Caki2 (cell line): ENCODE data around the gene RGMA. TPM values are rescaled to one million over a fixed set of nuclear protein-coding genes. Genes with fewer than 3 reads are reported as not detected.
"Not testable (repeated sequence)": the region's sequence is repeated elsewhere in the genome, so short reads cannot be mapped to it uniquely, and the experiment has no call there.

ENCODE experiments used
- DNase-seq: peaks from one replicate; pipeline ENCODE4 v3.0.0-alpha.2; 2015; ENCODE audit warnings: low read depth
- in situ Hi-C: cut with HindIII; loops from 2 replicates; pipeline ENCODE4 v1.10.0; 2016; ENCODE audit warnings: low sequenced_read_pairs, low pct_unique_long_range_greater_than_20kb, mixed read lengths
- total RNA-seq: library from RNA; depleted of rRNA; stranded (reverse); fragments of >200 nt; shearing (Covaris generic); gene quantifications from 2 replicates; pipeline ENCODE4 v1.2.3, GENCODE V29; 2014; ENCODE audit warnings: low replicate concordance

Gene RGMA
- total RNA-seq, 1 experiment from 2014 or later: 0.03 TPM

DNA sequence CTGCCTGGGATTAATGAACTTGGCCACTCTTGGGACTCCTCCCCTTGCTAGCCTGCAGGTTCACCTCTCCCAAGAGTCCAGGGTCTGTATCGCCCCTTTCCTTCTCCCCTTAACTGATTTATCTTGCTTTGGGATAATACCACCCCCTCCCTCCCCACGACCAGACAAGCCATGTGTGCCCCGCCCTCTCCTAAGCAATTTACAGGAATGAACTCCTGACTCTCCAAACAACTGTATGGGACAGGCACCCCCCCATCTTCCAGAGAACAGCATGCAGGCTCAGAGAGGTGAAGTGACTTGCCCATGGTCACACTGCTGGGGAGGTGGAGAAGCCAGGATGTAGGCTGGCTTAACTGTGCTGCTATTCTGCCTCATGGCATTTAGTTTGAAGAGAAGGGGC is 46.8 kb downstream of the RGMA start:
- in situ Hi-C loops: no loop called here
- no peak for DNase-seq

DNA sequence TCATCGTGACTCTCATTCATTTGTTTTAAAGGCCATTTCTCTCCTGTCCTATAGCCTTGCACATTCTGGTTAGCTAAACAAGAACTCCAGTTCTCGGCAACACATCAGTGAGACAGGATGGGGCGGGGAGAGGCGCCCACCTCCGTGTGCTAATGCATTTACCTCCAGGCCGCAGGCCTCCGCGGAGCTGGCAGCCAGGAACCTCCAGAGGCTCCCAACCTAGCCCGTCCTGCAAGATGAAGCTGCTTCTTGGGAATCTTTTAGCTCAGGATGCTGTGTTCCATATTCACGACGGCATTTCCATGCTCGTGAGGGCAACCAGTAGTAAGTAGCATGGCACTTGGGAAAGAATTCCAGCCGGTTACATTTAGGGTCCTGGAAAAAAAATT is 47.9 kb downstream of the RGMA start:
- in situ Hi-C loops: no loop called here
- no peak for DNase-seq

DNA sequence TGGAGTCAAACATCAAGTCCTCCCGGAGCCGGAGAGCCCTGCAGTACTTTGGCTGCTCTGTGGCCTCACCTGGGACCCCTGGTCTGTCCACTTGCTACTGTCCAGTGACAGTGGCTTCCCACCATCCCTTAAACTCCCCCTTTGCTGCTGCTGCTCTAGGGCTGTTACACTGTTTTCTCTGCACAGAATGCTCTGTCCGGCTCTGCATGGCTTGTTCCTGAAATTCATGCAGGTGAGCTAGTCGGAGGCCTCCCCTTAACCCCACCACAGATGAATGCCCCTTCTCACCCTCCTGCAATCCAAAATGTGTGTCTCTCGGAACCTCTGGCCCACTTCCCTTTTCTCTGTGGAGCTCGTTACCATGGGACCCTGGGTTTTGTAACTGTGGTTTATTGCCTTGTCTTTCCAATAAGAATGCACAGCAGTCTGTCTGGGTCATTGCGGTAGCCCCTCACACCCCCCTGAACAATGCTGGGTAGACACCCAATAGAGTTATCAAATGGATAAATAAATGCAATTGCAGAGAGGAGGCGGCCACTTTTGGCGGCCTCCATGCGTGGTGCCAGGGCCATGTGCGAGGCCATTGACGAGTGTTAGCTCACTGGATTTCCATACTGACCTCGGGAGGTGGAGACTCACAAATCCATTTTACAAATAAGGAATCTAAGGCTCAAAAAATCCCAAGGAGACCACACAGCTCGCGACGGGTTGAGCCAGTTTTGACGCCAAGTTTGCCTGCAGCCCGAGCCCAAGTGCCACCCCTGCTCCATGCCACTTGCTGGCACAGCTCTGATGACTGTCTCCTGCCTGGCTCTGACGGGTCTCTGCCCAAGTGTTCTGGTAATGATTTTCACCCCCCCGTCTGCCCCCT is 48.5 kb downstream of the RGMA start:
- in situ Hi-C loops: no loop called here

DNA sequence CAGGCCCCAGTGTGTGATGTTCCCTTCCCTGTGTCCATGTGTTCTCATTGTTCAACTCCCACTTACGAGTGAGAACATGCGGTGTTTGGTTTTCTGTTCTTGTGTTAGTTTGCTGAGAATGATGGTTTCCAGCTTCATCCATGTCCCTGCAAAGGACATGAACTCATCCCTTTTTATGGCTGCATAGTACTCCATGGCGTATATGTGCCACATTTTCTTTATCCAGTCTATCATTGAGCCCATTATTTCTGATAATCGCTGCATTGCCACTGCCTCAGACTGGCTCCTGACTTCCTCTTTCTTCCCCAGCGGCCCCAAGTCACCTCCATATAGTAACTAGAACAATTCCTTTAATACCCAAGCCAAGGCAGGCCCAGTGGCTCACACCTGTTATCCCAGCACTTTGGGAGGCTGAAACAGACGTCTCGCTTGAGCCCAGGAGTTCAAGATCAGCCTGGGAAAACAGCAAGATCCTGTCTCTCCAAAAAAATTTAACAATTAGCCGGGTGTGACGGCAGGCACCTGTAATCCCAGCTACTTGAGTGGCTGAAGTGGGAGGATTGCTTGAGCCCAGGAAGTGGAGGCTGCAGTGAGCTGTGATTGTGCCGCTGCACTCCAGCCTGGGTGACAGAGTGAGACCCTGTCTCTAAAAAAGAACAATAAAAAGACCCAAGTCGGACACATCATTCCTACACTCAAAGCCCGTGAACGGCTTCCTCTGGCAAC is 49.3 kb downstream of the RGMA start:
- in situ Hi-C loops, DNase-seq: not testable (repeated sequence)

More for the DNA sequence above, 48.5 kb downstream of the RGMA start:
- DNase-seq: no peak

DNA sequence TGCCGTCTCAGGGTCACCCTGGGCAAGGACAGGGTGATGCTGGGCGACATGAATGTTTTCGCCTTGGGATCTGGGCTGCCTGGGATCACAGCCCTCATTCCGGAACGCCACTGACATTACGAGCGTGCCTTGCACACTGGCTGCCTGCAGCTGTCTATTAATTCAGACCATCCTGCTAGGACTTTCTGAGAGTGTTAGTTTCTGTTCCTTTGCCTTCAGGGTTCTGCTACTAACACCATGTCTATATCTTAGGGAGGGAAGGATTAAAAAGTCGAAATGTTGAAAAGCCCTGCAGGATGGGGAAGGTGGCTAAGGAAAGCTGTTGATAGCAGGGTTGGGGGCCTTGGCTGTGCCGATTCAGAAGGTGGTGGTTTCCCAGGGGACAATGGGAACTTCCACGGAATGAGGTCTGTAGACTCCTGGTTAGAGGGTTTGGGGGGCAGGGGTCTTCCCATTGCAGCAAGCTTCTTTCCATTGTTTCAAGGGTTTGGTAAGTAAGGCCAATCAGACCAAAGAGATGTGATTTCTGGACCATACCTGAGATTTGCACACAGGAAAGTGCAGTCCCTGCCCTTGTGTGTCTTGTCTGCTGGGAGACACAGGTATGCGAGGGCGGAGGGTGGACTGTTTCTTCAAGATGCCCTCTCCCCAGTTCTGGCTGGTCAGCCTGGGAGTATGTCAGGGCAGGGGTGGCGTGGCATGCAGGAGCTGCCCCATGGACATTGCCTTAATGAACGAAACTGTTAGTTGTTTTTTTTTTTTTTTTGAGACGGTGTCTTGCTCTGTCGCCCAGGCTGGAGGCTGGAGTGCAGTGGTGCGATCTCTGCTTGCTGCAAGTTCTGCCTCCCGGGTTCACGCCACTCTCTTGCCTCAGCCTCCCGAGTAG is 50.9 kb downstream of the RGMA start:
- in situ Hi-C loops: no loop called here

DNA sequence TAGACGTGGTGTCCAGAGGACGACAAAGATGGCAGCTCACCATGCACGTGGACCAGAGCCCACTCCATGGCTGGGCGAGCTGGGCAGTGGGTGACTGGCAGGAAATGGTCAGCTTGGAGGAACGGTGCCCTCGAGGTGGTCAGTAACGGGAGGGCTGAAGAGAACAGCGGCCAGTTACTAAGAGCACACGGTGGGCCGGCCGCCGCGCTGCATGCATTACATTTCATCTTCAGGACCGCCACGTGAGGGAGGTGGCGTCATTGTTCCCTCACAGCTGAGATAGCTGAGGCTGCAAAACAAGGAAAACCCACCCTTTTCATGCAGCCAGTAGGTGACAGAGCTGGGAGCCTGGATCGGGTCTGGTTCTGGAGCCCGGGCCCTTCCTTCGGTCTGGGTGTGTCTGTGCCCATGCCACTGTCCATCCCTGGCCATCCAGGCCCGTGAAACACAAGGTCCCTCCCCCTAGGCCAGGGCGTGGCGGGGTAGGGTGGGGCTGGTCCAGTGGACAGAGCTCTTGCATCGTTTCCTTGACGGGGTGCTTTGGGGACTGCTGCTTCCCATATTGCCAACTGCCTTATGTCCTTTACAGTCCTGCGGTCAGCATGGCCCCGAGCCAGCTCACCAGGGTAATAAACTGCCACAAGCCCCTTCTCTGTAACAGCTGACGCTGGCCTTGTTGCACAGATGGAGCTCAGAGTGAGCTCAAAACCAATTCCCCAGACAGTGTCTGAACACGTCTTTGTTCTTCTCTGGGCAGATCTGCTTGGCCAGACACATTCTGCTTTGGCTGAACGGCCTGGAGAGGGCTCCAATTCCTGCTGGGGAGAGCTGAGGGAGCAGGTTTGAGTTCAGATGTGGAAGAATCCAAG is 51.8 kb downstream of the RGMA start:
- in situ Hi-C loops: no loop called here
- DNase-seq: no peak

More for the DNA sequence above, 50.9 kb downstream of the RGMA start:
- no peak for DNase-seq

DNA sequence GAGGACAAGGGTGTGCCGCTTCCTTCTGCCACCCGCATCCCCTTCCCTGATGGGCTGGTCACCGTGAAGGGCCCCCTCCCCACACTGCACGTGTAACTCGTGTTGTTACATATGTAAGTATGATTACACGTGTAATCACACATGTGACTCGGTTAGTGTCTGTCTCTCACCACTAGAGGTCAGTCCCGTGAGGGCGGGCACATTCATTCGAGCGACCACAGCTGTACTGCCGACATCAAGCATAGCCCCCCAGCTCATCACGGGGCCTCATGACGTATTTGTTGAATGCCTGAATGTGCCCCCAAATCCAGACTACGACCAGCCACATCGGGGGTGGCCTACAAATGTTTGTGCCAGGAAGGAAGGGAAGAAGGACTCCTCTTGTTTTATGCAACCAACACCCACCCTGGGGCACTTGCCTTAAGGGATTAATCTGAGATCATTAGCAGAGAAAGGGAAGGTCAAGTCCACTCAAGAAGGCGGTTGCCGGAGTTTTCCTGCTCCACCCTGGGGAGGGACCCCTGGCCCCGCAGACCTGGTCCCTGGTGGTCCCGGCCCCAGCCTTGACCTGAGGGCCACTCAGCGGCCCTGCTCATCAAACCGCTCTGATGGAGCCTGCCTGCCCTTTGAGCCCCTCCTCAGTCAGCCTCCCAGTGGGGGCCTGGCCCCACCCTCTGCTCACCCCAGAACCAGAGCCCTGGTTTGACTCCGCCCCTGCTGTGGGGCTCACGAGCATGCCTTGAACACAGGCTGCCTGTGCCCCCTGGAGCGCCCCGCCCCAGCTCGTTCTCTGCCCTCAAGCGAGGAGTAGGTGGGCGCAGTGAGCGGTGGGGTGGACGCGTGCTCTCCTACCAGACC is 52.8 kb downstream of the RGMA start:
- no peak for DNase-seq
- in situ Hi-C loops: no loop called here

DNA sequence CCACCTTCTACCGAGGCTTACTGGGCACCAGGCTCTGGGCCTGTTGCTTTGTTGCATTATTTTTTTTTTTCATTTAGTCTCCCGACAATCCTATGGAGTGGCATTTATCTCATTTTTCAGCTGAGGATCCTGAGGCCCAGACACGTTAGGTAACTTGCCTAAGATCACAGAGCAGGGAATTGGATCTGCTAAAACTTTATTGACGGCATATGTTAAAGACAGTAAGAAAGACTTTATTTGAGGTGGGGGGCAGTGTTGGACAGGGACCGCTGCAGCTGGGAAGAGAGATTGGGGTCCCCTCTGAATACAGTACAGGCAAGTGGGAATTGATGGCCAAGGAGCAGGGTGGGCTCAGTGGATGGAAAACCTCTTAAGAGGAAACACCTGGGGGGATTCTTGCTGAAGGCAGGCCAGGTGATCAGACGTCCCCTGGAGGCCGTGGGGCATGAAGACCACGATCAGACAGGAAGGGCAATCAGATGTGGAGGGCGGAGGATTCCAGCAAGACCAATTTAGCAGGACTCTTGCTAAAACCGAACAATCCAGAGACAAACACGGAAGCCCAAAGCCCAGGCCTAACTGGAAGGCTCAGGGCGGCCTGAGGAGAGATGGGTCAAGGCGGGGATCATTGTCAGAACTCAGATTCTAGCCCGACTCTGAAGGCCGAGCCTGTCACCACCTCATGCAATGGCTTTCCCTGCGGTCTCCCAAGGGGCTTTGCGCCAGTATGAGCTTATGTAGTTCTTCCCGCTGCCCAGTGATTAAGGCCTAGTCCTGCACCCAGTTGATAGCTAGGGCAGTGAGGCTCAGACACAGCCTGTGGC is 53.7 kb downstream of the RGMA start:
- DNase-seq: no peak
- in situ Hi-C loops: no loop called here

DNA sequence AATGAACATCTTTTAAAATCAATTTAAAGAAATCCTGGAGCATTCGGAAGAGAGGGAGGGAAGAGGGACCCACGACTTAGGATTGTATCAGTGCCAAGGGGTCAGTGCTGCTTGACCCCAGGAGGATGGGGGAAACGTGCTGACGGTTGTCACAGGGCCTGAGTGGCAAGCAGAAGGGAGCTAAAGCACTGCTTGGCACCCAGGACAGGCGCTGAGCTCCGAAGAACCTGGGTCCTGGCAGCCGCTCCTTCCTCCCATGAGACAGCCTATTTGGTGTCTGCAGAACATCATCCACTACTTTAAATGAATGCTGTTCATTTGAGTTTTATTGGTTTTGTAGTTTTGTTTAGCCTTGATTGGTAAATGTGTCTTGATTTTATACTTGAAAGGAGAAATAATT is 54.5 kb downstream of the RGMA start:
- in situ Hi-C loops: no loop called here
- DNase-seq: no peak

DNA sequence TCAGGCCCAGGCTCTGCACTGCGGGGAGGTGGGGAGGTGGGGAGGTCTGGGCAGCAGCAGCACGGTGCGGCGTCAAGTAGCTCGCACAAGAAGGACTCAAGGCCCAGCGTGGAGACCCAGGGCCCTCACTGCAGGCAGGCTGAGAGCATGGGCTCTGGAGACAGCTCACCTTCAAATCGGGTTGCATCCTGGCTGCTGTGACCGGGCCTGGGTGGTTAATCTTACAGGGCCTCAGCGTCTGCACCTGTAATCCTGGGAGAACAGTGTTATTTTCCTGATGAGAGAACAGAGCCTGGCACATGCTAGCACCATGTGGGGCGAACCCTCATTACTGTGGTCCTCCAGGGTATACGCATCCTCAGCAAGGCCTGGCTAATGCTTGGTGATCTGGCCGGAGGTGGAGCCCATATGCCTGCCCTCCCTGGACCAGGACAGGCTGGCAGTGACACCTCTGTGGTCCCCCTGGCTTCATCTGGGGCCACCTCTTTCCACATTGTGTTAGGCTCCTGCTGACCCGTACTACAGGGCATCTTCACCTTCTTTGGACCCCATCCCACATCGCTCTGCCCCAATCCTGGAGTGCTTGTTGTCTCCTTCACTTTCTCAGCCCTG is 55.5 kb downstream of the RGMA start:
- DNase-seq: no peak
- in situ Hi-C loops: no loop called here

DNA sequence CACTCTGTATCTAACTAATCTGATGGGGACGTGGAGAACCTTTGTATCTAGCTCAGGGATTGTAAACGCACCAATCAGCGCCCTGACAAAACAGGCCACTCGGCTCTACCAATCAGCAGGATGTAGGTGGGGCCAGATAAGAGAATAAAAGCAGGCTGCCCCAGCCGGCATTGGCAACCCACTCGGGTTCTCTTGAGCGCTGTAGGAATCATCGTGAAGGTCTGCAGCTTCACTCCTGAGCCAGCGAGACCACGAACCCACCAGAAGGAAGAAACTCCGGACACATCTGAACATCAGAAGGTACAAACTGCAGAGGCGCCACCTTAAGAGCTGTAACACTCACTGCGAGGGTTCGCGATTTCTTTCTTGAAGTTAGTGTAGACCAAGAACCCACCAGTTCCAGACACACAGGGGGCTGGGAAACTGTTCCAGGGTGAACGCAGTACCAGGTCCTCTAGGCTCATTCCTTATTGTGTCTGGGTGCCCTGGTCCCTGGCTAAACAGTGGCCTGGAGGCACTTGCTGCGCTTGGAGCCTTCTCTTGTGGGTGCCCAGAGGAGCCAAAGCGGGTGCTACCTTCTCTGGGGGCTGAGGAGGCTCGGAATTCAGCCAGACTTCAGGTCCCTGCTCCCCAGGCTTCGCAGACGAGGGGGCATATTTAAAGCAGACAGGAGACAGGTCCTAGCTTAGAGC is 56.4 kb downstream of the RGMA start:
- in situ Hi-C loops, DNase-seq: not testable (repeated sequence)

DNA sequence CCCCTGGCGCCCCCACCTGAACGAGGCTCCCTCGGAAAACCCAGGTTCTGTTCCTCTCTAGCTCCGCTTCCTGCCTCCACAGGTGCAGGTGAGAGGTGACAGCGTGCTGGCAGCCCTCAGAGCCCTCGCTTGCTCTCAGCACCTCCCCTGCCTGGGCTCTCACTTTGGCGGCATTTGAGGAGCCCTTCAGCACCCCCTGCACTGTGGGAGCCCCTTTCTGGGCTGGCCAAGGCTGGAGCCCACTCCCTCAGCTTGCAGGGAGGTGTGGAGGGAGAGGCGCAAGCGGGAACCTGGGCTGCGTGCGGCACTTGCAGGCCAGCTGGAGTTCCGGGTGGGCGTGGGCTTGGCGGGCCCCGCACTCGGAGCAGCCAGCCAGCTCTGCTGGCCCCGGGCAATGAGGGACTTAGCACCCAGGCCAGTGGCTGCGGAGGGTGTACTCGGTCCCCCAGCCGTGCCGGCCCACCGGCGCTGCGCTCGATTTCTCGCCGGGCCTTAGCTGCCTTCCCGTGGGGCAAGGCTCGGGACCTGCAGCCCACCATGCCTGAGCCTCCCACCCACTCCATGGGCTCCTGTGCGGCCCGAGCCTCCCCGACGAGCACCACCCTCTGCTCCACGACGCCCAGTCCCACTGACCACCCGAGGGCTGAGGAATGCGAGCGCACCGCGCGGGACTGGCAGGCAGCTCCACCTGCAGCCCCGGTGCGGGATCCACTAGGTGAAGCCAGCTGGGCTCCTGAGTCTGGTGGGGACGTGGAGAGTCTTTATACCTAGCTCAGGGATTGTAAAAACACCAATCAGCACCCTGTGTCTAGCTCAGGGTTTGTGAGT is 57.2 kb downstream of the RGMA start:
- in situ Hi-C loops: not testable (repeated sequence)

DNA sequence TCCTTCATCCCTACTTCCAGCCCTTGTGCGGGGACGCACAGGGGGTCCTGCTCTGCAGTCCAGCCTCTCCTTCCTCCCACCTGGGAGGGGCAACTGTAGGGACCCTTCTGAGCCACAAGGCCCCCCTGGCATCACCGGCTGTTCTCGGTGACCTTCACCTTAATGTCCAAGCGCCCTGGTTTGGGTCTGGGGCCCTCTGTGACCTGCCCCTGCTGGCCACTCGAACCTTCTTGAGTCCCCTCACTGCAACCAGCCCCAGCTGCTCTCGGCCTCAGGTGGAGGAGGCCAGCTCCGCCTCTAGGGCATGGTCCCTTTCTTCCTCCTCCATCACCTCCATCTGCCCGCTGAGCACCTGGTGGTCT is 57.9 kb downstream of the RGMA start:
- DNase-seq: no peak
- in situ Hi-C loops: no loop called here

More for the DNA sequence above, 57.2 kb downstream of the RGMA start:
- not testable (repeated sequence) for DNase-seq

DNA sequence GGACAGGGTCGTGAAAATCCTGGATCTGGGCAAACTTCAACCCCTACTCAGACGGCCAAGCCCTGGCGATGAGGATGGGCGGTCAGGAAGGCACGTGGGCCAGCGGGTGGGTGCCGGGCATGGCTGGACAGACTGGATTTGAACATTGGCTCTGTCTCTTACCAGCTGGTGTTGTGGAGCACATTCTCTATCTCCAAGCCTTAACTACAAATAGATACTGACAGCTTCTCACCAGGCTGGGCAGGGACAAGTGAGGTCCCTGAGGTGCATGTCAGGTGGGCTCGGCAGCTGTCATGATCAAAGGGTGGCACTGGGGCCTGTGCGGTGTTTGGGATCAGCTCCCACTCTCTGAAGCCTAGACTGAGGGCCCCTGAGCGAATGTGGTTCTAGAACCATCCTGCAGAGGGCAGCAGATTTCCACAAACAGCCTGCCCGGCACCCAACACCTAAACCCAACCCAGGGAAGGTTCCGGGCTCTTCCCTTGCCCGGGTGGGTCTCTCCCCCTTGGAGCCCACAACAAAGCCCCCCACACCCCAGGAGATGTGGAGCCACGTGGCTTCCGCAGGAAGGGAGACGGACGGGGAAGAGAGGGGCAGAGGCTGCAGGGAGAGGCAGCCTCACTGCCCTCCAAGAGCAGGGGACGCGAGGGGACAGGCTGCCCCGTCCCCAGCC is 58.4 kb downstream of the RGMA start:
- DNase-seq: peak; percentile 51
- in situ Hi-C loops: no loop called here
